ENCODE measurements around the gene GK. TPM values are rescaled to one million over a fixed set of nuclear protein-coding genes. Genes with fewer than 3 reads are reported as not detected.

GK gene
- total RNA-seq (2021; fragmentation: NEBNext Ultra II Directional; extraction: Animal tissue kit (Norgen Biotek cat#: 25700)) = 9.4 and 11.2 TPM in 2 replicates
- 2.2 and 2.9 TPM in 2 replicates for polyA plus RNA-seq (2011; rRNA removed)
- polyA plus RNA-seq (2011; cell fraction: cytosol; rRNA removed) = 4.9 TPM
- 4.7 TPM for polyA plus RNA-seq (2011; cell fraction: nucleus; rRNA removed)
- 4.7 to 9.3 TPM (median 6.0 TPM) in 4 replicates for polyA plus RNA-seq (2012, experiment 1 of 2)
- polyA plus RNA-seq (2012, experiment 2 of 2) = 0.59 TPM
- polyA plus RNA-seq (2013, experiment 1 of 2) = 5.1 TPM
- 4.5 TPM for polyA plus RNA-seq (2013, experiment 2 of 2)
- polyA minus RNA-seq (2011; rRNA and poly(A)+ RNA removed) = 6.2 and 8.8 TPM in 2 replicates
- polyA minus RNA-seq (2011; cell fraction: cytosol; rRNA and poly(A)+ RNA removed) = 4.9 TPM
- 5.0 TPM for polyA minus RNA-seq (2011; cell fraction: nucleus; rRNA and poly(A)+ RNA removed)
- long read RNA-seq, experiment 1, full-length matches to known transcripts = 1 of 6 reads
- long read RNA-seq, experiment 1, partial matches to known transcripts = 2 of 6 reads
- long read RNA-seq, experiment 1, other reads (novel, unspliced or antisense) = 3 of 6 reads
- long read RNA-seq, experiment 2, partial matches to known transcripts = 3 of 4 reads
- long read RNA-seq, experiment 2, other reads (novel, unspliced or antisense) = 0 of 4 reads

DNA sequence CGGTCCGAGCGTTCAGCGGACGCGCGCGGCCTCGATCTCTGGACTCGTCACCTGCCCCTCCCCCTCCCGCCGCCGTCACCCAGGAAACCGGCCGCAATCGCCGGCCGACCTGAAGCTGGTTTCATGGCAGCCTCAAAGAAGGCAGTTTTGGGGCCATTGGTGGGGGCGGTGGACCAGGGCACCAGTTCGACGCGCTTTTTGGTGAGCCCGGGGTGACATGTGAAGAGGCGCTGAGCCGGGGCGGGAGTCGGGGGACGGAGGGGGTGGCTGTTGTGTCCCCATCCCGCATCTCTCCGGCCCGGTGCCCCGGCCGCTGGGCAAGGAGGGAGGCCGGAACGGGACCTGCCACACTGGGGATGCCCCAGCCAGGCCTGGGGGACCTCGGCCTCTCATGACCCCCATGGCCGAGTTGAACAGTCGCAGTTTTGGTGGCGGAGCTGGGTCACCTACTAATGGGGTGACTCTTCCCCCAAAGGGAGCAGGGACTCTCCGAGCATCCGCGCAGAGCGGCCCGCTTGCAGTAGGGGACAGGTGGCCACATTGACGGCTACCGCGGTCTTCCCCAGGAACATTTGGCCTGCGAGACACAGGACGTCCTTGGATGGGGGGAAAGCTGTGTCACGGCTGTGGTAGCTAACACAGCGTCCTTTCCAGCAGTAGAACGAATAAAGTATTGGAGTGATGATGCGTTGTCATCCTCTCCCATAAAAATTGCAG lies at the start of gene GK:
Gene GK, plus strand, starts transcription at position 9 of the 717 bp plus-strand sequence. Its CDS starts 115 bp downstream, at position 124.
- Histone ChIP-seq H2AFZ (ENCODE audit: low read length) (no peak within 1 kb of the TSS; the same call in 1 of the 2 replicates), H4K91ac (replicated peaks; ENCODE audit: insufficient read length, low read length) (no peak within 1 kb of the TSS), H3K4me1 (replicated peaks in 1 of 4; ENCODE audit: control insufficient read depth in 3 of 4, insufficient read depth in 4 of 4, low read length in 3 of 4) (0 out of 7 replicates have a peak, but pooled peaks cover 0 to 2% (median 0%) of the 10 kb centered on the region in 4 experiments), H2BK12ac (ENCODE audit: low read depth, low read length) (no peak within 1 kb of the TSS), H3K27me3 (replicated peaks in 1 of 4; ENCODE audit: control insufficient read depth in 3 of 4, extremely low read depth in 1 of 4, insufficient read depth in 3 of 4, low read length in 3 of 4) (no peaks in the 10 kb centered on the region), H3K18ac (ENCODE audit: extremely low read depth, low read length) (no peak within 1 kb of the TSS; the same call in 1 of the 2 replicates), H4K8ac (ENCODE audit: extremely low read depth, insufficient read depth, low read length) (peak within 1 kb of the TSS; percentile 62), H3K23me2 (ENCODE audit: low read depth, low read length) (peaks cover 3% of the 10 kb centered on the region; the same call in 1 of the 2 replicates), H3K56ac (replicated peaks; ENCODE audit: insufficient read length, low read depth, low read length) (no peak within 1 kb of the TSS), H2AK5ac (ENCODE audit: low read depth, low read length) (no peak within 1 kb of the TSS), H3K4me3 (ENCODE audit: extremely low read depth in 1 of 4, insufficient read depth in 2 of 4, low read depth in 3 of 4, low read length in 4 of 4) (peak within 1 kb of the TSS; percentile 63 to 73 (median 68)), H3K27ac (ENCODE audit: low read depth, low read length) (peak within 1 kb of the TSS; percentile 95), H2BK15ac (ENCODE audit: low read length) (no peak within 1 kb of the TSS), H3K36me3 (ENCODE audit: control insufficient read depth in 2 of 4, insufficient read depth in 4 of 4, low read length in 3 of 4) (no peaks in the 10 kb centered on the region), H3K79me2 (ENCODE audit: control insufficient read depth in 1 of 2, insufficient read depth in 2 of 2, low read length in 2 of 2) (no peaks in the 10 kb centered on the region; a peak in 1 of 4 replicates), H4K5ac (ENCODE audit: insufficient read length, low read depth, low read length) (peak within 1 kb of the TSS; percentile 86), H3K4me2 (ENCODE audit: insufficient read depth in 1 of 2, low read depth in 2 of 2, low read length in 2 of 2) (peak within 1 kb of the TSS; percentile 73 to 83), H2BK20ac (ENCODE audit: low read length) (no peak within 1 kb of the TSS), H2BK120ac (replicated peaks; ENCODE audit: low read depth, low read length) (no peak within 1 kb of the TSS), H3K23ac (ENCODE audit: insufficient read length) (no peak within 1 kb of the TSS), H3K79me1 (ENCODE audit: low read depth, low read length) (no peaks in the 10 kb centered on the region), H2BK5ac (ENCODE audit: low read depth, low read length) (peak within 1 kb of the TSS; percentile 66; the same call in 1 of the 2 replicates), H3K9ac (replicated peaks in 1 of 4; ENCODE audit: extremely low read depth in 1 of 4, low read depth in 3 of 4, low read length in 3 of 4) (peak within 1 kb of the TSS; percentile 8 to 85 (median 79)), H3K14ac (ENCODE audit: insufficient read length) (no peak within 1 kb of the TSS), H3K4ac (replicated peaks; ENCODE audit: insufficient read length, low read depth, low read length) (no peak within 1 kb of the TSS), H3K9me3 (ENCODE audit: insufficient read depth in 2 of 2, low read depth in 1 of 2, low read length in 1 of 2) (no peaks in the 10 kb centered on the region), H4K20me1 (replicated peaks in 1 of 2; ENCODE audit: control insufficient read depth in 1 of 2, insufficient read depth in 2 of 2, low read length in 2 of 2) (no peaks in the 10 kb centered on the region)
- 7% methylated on average over 15 of the region's 53 CpGs; no CpG with 5 or more reads in 1 of the 2 experiments for WGBS, 2 experiments (ENCODE audit: extremely low coverage in 1 of 2, insufficient coverage in 1 of 2, insufficient read length in 1 of 2, insufficient replicate concordance in 2 of 2, low coverage in 1 of 2, low lambda C conversion rate in 2 of 2, missing lambda C conversion rate in 1 of 2)
- DNase-seq (ENCODE audit: low read depth in 1 of 2, low spot score in 2 of 2) (no peak), FAIRE-seq (no peak)
- ChIA-PET POLR2A (ENCODE audit: partially characterized antibody) (interaction anchor here (0.6 to 1.0 kb wide), 2 partner anchors 12 to 36 kb away, joined by 3 read pairs; no protein-coding TSS in a partner anchor), CTCF (ENCODE audit: partially characterized antibody) (interaction anchor here (1.2 kb wide), 1 partner anchor 35 kb away, joined by 3 read pairs; no protein-coding TSS in a partner anchor)
- TF ChIP-seq CHD2 (IDR thresholded peaks at IDR 0.05; ENCODE audit: low read length) (no peak), SAP30 (IDR thresholded peaks at IDR 0.05; ENCODE audit: insufficient read depth, insufficient replicate concordance, low read length) (no peak), SP2 (IDR thresholded peaks at IDR 0.05; ENCODE audit: low read length) (no peak), MAX (IDR thresholded peaks at IDR 0.05) (no peak), KDM1A (IDR thresholded peaks at IDR 0.05; ENCODE audit: borderline replicate concordance, low read length) (no peak), KDM4A (IDR thresholded peaks at IDR 0.05; ENCODE audit: low read depth, low read length, severe bottlenecking) (no peak), BACH1 (IDR thresholded peaks at IDR 0.05; ENCODE audit: low read length) (no peak), TAF7 (optimal IDR thresholded peaks at IDR 0.05; ENCODE audit: borderline replicate concordance, low read depth, low read length) (no peak), BCL11A (IDR thresholded peaks at IDR 0.05; ENCODE audit: low read depth in 2 of 2, low read length in 2 of 2) (no peak), POLR2A (IDR thresholded peaks at IDR 0.05; ENCODE audit: control extremely low read depth in 1 of 2, low read depth in 2 of 2, low read length in 2 of 2) (no peak)

Measured in H1 (cell line).